ENCODE measurements around the gene SETD2. TPM values are rescaled to one million over a fixed set of nuclear protein-coding genes. Genes with fewer than 3 reads are reported as not detected.
A peak's percentile ranks its signal among the peaks of the same experiment; 100 is the strongest.

The SETD2 gene
- total and polyA plus RNA-seq, 9 of the 15 experiments (the other 6 are each of a cell fraction or from before 2014, with no cell fraction given) = 8.2 to 44.0 (median 33.6) TPM

GRCh38 chr3:47000198-47000815 is 163.6 kb downstream of the SETD2 start:
- Histone ChIP-seq H2AFZ (ENCODE audit: low read depth, low read length) (no peak overlapping the region), H3K4me1 (replicated peaks in 1 of 2; ENCODE audit: control insufficient read depth in 2 of 2, insufficient read depth in 2 of 2, low read length in 2 of 2) (peaks cover 0 to 64% of the 10 kb centered on the region in 2 experiments; a peak in 2 of 5 replicates), H4K20me1 (replicated peaks; ENCODE audit: control insufficient read depth, insufficient read depth, low read length) (peaks cover 8% of the 10 kb centered on the region; the same call in 1 of the 2 replicates), H3K27ac (ENCODE audit: extremely low read depth, low read depth, low read length) (no peak overlapping the region), H3K9ac (ENCODE audit: insufficient read depth in 1 of 2, low read depth in 2 of 2, low read length in 2 of 2) (0 out of 4 replicates have a peak overlapping the region, but pooled peaks of 1 of the 2 experiments have one; percentile 29), H3K9me1 (ENCODE audit: control insufficient read depth, insufficient read depth, low read length) (no peaks in the 10 kb centered on the region), H3K27me3 (ENCODE audit: control insufficient read depth in 2 of 2, insufficient read depth in 2 of 2, low read length in 2 of 2) (no peaks in the 10 kb centered on the region), H3K36me3 (ENCODE audit: control insufficient read depth, insufficient read depth, low read length) (peaks cover 98% of the 10 kb centered on the region), H3K4me3 (no peak overlapping the region), H3K79me2 (ENCODE audit: control insufficient read depth, insufficient read depth, low read length) (no peaks in the 10 kb centered on the region), H3K4me2 (ENCODE audit: insufficient read depth, low read length) (no peak overlapping the region), H3K9me3 (replicated peaks; ENCODE audit: control insufficient read depth, insufficient read depth, low read depth, low read length) (no peaks in the 10 kb centered on the region)
- DNase-seq (ENCODE audit: extremely low read depth in 1 of 4, low spot score in 3 of 4) = no peak
- in situ Hi-C loops (cut with MboI) = no loop called here
- CTCF ChIA-PET (ENCODE audit: low intra/inter-chr PET ratio) = interaction anchor here (0.6 kb wide), 1 partner anchor 77 kb away, joined by 3 read pairs; no protein-coding TSS in a partner anchor
- no peak for ATAC-seq
- 99% methylated on average over 10 of the region's 10 CpGs for WGBS (ENCODE audit: insufficient coverage, low coverage, missing lambda C conversion rate)
- POLR2A ChIA-PET = interaction anchor here (1.3 kb wide), 1 partner anchor 11 kb away, joined by 4 read pairs; no protein-coding TSS in a partner anchor
- no peak for FAIRE-seq
- intact Hi-C loops (cut with micrococcal nuclease) = no loop called here
- BruUV-seq (replicated peaks) = no TSS peak
- peak; percentile 46; the same call in 1 of the 2 replicates for TF ChIP-seq ZBTB33 (CRISPR knock-in tag; IDR thresholded peaks at IDR 0.05)
- no peak for TF ChIP-seq SMARCA4 (IDR thresholded peaks at IDR 0.05)
- TF ChIP-seq FUS (optimal IDR thresholded peaks at IDR 0.05; ENCODE audit: low read depth, low read length) = no peak
- TF ChIP-seq CCAR2 (IDR thresholded peaks at IDR 0.05; ENCODE audit: low read depth, low read length) = no peak
- 0 out of 2 replicates have a peak, but pooled peaks have one; percentile 55 for TF ChIP-seq POLR2G (IDR thresholded peaks at IDR 0.05; ENCODE audit: low read depth, low read length)
- TF ChIP-seq ZNF518B (CRISPR knock-in tag; IDR thresholded peaks at IDR 0.05) = no peak
- peak; percentile 20; the same call in 1 of the 2 replicates for TF ChIP-seq ATF3 (IDR thresholded peaks at IDR 0.05)
- TF ChIP-seq ATF3 (CRISPR knock-in tag; conservative IDR thresholded peaks at IDR 0.05) = no peak
- TF ChIP-seq NR1H2 (CRISPR knock-in tag; IDR thresholded peaks at IDR 0.05) = no peak
- no peak for TF ChIP-seq MITF (IDR thresholded peaks at IDR 0.05)
- no peak for TF ChIP-seq SRSF1 (IDR thresholded peaks at IDR 0.05; ENCODE audit: low read depth, low read length)
- no peak for TF ChIP-seq ZNF77 (CRISPR knock-in tag; IDR thresholded peaks at IDR 0.05)
- TF ChIP-seq CBFB (CRISPR knock-in tag; IDR thresholded peaks at IDR 0.05) = no peak
